ENCODE data around the gene KAZN. TPM values are rescaled to one million over a fixed set of nuclear protein-coding genes. Genes with fewer than 3 reads are reported as not detected.

Gene KAZN
- total RNA-seq, 6 experiments from 2014 or later: 13.1 to 22.3 (median 20.7) TPM

- no peaks in the 10 kb centered on the region for H3K4me1 Mint-ChIP-seq (ENCODE audit: low read depth)
- TF ChIP-seq CTCF (IDR thresholded peaks at IDR 0.05): no peak
These were observed 272.9 kb downstream of the KAZN start for GRCh38 chr1:14871218-14871970.

GRCh38 chr1:14872762-14873161 is 274.3 kb downstream of the KAZN start:
- TF ChIP-seq CTCF (IDR thresholded peaks at IDR 0.05): no peak
- H3K4me1 Mint-ChIP-seq (ENCODE audit: low read depth): no peaks in the 10 kb centered on the region

More at GRCh38 chr1:14871218-14871970, 272.9 kb downstream of the KAZN start:
- no peak overlapping the region for H3K27ac Mint-ChIP-seq
- H3K36me3 Mint-ChIP-seq (ENCODE audit: low read depth): no peaks in the 10 kb centered on the region
- no peak overlapping the region for H3K4me3 Mint-ChIP-seq
- no peak for DNase-seq
- no peaks in the 10 kb centered on the region for H3K9me3 Mint-ChIP-seq
- H3K27me3 Mint-ChIP-seq (ENCODE audit: insufficient read depth): no peaks in the 10 kb centered on the region; the same call in none of the 2 replicates

DNA sequence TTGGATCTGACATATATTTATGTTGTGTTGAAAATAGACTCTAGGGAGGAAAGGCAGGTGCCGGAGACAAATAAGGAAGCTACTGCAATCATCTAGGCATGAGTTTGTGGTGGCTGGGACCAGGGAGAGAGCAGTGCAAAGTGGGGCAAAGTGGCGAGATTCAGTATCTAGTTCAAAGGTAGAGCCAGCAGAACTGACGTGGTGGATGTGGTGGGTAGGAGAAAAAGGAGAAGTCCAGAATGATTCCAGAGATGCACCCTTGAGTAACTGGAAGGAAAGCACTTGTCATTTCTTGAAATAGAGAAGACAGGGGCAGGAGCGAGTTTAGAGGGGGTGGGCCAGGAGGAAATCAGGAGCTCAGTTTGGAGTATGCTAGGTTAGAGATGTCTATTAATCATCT is 275.2 kb downstream of the KAZN start:
- no peaks in the 10 kb centered on the region for H3K4me1 Mint-ChIP-seq (ENCODE audit: low read depth)
- no peak overlapping the region for H3K27ac Mint-ChIP-seq
- no peak for TF ChIP-seq CTCF (IDR thresholded peaks at IDR 0.05)
- H3K27me3 Mint-ChIP-seq (ENCODE audit: insufficient read depth): peaks cover 1% of the 10 kb centered on the region
- no peaks in the 10 kb centered on the region for H3K9me3 Mint-ChIP-seq
- H3K36me3 Mint-ChIP-seq (ENCODE audit: low read depth): no peaks in the 10 kb centered on the region
- no peak for DNase-seq
- no peak overlapping the region for H3K4me3 Mint-ChIP-seq

More at GRCh38 chr1:14872762-14873161, 274.3 kb downstream of the KAZN start:
- Mint-ChIP-seq H3K9me3 (no peaks in the 10 kb centered on the region), H3K27me3 (ENCODE audit: insufficient read depth) (no peaks in the 10 kb centered on the region; the same call in none of the 2 replicates), H3K27ac (no peak overlapping the region), H3K36me3 (ENCODE audit: low read depth) (no peaks in the 10 kb centered on the region), H3K4me3 (no peak overlapping the region)
- no peak for DNase-seq

- no peak overlapping the region for H3K4me3 Mint-ChIP-seq
- TF ChIP-seq CTCF (IDR thresholded peaks at IDR 0.05): no peak
- no peak for DNase-seq
- peaks cover 3% of the 10 kb centered on the region for H3K27me3 Mint-ChIP-seq (ENCODE audit: insufficient read depth)
- no peaks in the 10 kb centered on the region for H3K9me3 Mint-ChIP-seq
- no peaks in the 10 kb centered on the region for H3K4me1 Mint-ChIP-seq (ENCODE audit: low read depth)
- no peaks in the 10 kb centered on the region for H3K36me3 Mint-ChIP-seq (ENCODE audit: low read depth)
- no peak overlapping the region for H3K27ac Mint-ChIP-seq
These were observed 277.3 kb downstream of the KAZN start for GRCh38 chr1:14875524-14876509.

DNA sequence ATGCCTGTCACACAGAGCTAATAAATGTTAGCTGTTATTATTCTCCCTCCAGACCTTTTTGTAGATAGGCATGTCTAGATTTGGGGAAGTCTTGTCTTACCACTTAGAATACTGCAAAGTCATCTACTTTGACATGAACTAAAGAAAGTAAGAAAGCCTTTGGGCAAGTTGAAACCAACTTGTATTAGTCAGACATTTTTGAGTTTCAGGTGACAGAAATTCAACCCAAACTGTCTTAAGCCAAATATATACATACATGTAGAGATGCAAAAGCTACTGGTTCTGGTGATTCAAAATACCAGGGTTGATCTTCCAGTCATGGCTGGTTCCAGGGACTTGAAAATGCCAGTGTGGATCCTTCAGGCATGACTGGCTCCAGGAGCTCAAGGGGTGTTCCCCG is 278.3 kb downstream of the KAZN start:
- H3K4me1 Mint-ChIP-seq (ENCODE audit: low read depth): no peaks in the 10 kb centered on the region
- H3K36me3 Mint-ChIP-seq (ENCODE audit: low read depth): no peaks in the 10 kb centered on the region
- no peak overlapping the region for H3K4me3 Mint-ChIP-seq
- no peak overlapping the region for H3K27ac Mint-ChIP-seq
- no peak for TF ChIP-seq CTCF (IDR thresholded peaks at IDR 0.05)
- DNase-seq: no peak
- no peaks in the 10 kb centered on the region for H3K9me3 Mint-ChIP-seq
- H3K27me3 Mint-ChIP-seq (ENCODE audit: insufficient read depth): peaks cover 3% of the 10 kb centered on the region

Measured in HFFc6 (cell line).